Measurements from ENCODE around the gene ANKRD55. TPM values are rescaled to one million over a fixed set of nuclear protein-coding genes. Genes with fewer than 3 reads are reported as not detected.
"Not testable (repeated sequence)": the region's sequence is repeated elsewhere in the genome, so short reads cannot be mapped to it uniquely, and the experiment has no call there.

Gene ANKRD55
- total RNA-seq, 2 experiments from 2014 or later = 3.7 to 5.7 TPM

GRCh38 chr5:56090793-56091460 lies 142.2 kb downstream of the ANKRD55 start:
- Mint-ChIP-seq H3K27me3 (no peaks in the 10 kb centered on the region), H3K4me3 (no peak overlapping the region), H3K4me1 (peaks cover 72% of the 10 kb centered on the region), H3K9me3 (ENCODE audit: low read depth) (no peaks in the 10 kb centered on the region), H3K27ac (peak overlapping the region; percentile 86), H3K36me3 (ENCODE audit: low read depth) (no peaks in the 10 kb centered on the region)
- DNase-seq (no peak), ATAC-seq (no peak)
- POLR2A ChIA-PET = interaction anchor here (0.6 to 1.2 kb wide), 3 partner anchors 9 to 99 kb away, joined by 3 to 10 read pairs (median 3); no protein-coding TSS in a partner anchor
- CTCF ChIA-PET = interaction anchor here (0.6 to 2.2 kb wide), 5 partner anchors 10 to 108 kb away, joined by 3 to 8 read pairs (median 3); no protein-coding TSS in a partner anchor
- intact Hi-C loops (cut with DNase I, micrococcal nuclease) = loop anchor here (5.0 kb wide), 3 partner anchors 34 to 94 kb away; no protein-coding TSS in a partner anchor

DNA sequence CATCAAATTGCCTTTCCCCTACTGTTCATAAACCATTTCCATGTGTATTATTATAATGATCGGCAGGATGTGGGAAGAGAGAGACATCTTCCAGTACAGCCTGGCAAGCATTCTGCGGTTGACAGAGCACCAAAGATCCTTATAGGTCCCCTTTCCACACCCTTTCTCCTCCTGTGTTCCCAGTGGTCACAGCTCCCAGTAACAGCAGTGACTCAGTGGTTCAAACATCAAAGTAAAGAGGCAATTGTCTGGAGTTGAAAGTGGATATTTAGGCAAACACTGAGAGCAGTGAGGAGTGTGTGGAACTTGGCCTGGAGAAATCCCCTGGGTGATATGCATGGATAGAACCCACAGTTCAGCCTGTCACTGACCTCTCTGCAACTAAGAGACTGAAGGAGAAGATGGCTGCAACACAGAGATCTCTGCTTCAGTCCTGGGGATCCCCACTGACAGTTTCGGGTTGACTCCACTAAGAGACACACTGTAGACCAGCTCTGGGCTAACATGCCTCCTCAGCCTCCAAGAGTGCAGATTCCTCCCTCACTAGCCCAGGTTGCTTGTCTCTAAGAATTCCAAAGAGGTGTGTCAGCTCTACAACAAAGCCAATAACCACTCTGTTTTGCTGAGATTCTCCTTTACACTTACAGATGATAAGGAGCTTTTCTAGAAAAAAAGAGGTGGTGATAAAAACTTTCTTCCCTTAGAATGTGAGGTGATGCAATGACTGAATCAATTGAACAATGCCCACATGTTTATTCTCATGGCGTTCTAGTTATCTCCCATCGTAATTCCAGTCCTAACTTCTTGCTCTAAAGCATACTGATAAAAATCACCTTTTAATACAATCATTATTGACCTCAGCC lies 143.9 kb downstream of the ANKRD55 start:
- ATAC-seq = peak; percentile 92
- peak; percentile 76 for DNase-seq
- Mint-ChIP-seq H3K4me1 (peaks cover 65% of the 10 kb centered on the region), H3K4me3 (no peak overlapping the region), H3K27ac (peak overlapping the region; percentile 86), H3K27me3 (no peaks in the 10 kb centered on the region), H3K9me3 (ENCODE audit: low read depth) (no peaks in the 10 kb centered on the region), H3K36me3 (ENCODE audit: low read depth) (no peaks in the 10 kb centered on the region)
- ChIA-PET POLR2A (interaction anchor here (0.6 to 0.7 kb wide), 2 partner anchors 58 to 1054 kb away, joined by 4 read pairs; no protein-coding TSS in a partner anchor), CTCF (interaction anchor here (0.7 to 2.0 kb wide), 6 partner anchors 9 to 152 kb away, joined by 3 to 5 read pairs (median 4); no protein-coding TSS in a partner anchor)
- intact Hi-C loops (cut with DNase I, micrococcal nuclease) = loop anchor here (1.0 kb wide), 2 partner anchors 8 to 9 kb away; no protein-coding TSS in a partner anchor

- CTCF ChIA-PET = no interaction called here
- intact Hi-C loops (cut with DNase I, micrococcal nuclease) = no loop called here
- peaks cover 62% of the 10 kb centered on the region for H3K4me1 Mint-ChIP-seq
- no peaks in the 10 kb centered on the region for H3K9me3 Mint-ChIP-seq (ENCODE audit: low read depth)
- POLR2A ChIA-PET = no interaction called here
- peak overlapping the region; percentile 86 for H3K27ac Mint-ChIP-seq
- H3K27me3 Mint-ChIP-seq = no peaks in the 10 kb centered on the region
- no peak overlapping the region for H3K4me3 Mint-ChIP-seq
- H3K36me3 Mint-ChIP-seq (ENCODE audit: low read depth) = no peaks in the 10 kb centered on the region
- DNase-seq = no peak
- no peak for ATAC-seq
Measured at GRCh38 chr5:56088431-56088949, 144.6 kb downstream of the ANKRD55 start.

GRCh38 chr5:56085193-56085592 lies 147.9 kb downstream of the ANKRD55 start:
- Mint-ChIP-seq H3K4me3 (no peak overlapping the region), H3K27ac (no peak overlapping the region), H3K9me3 (ENCODE audit: low read depth) (no peaks in the 10 kb centered on the region), H3K36me3 (ENCODE audit: low read depth) (no peaks in the 10 kb centered on the region), H3K4me1 (peaks cover 60% of the 10 kb centered on the region), H3K27me3 (no peaks in the 10 kb centered on the region)
- no peak for DNase-seq
- POLR2A ChIA-PET = no interaction called here
- no peak for ATAC-seq
- intact Hi-C loops (cut with DNase I, micrococcal nuclease) = no loop called here
- CTCF ChIA-PET = interaction anchor here (1.0 to 1.3 kb wide), 4 partner anchors 17 to 116 kb away, joined by 3 read pairs; no protein-coding TSS in a partner anchor

DNA sequence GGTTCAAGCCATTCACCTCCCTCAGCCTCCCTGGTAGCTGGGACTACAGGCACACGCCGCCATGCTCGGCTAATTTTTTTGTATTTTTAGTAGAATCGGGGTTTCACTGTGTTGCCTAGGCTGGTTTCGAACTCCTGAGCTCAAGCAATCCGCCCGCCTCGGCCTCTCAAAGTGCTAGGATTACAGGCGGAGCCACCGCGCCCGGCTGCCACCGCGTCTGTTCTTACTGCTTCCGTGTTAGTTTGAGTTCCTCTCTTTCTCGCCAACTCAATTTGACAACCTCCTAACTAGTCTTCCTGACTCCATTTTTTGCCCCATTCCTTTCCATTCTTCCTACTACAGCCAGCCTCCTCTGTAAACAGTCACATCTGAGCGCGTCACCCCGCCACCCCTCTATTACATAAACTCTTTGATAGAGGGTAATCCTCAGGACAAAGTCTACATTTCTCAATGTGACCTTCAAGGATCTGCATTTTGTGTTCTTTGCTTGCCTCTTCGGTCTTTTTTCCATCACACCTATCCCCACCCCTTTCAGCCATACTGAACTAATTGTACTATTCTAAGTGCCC lies 149.8 kb downstream of the ANKRD55 start:
- DNase-seq (no peak), ATAC-seq (no peak)
- Mint-ChIP-seq H3K4me1 (peaks cover 49% of the 10 kb centered on the region), H3K36me3 (ENCODE audit: low read depth) (no peaks in the 10 kb centered on the region), H3K9me3 (ENCODE audit: low read depth) (no peaks in the 10 kb centered on the region), H3K27me3 (no peaks in the 10 kb centered on the region), H3K27ac (no peak overlapping the region), H3K4me3 (no peak overlapping the region)
- POLR2A ChIA-PET = interaction anchor here (0.7 kb wide), 1 partner anchor 18 kb away, joined by 3 read pairs; no protein-coding TSS in a partner anchor
- CTCF ChIA-PET = no interaction called here
- intact Hi-C loops (cut with DNase I, micrococcal nuclease) = loop anchor here in 1 of 2 experiments (5.0 kb wide), 1 partner anchor 119 kb away; no protein-coding TSS in a partner anchor

GRCh38 chr5:56081053-56081642 lies 152.0 kb downstream of the ANKRD55 start:
- ATAC-seq = peak; percentile 93
- peaks cover 52% of the 10 kb centered on the region for H3K4me1 Mint-ChIP-seq
- not testable (repeated sequence) for H3K4me3 Mint-ChIP-seq; H3K27me3 Mint-ChIP-seq; H3K36me3 Mint-ChIP-seq (ENCODE audit: low read depth); DNase-seq; H3K9me3 Mint-ChIP-seq (ENCODE audit: low read depth)
- peak overlapping the region; percentile 92 for H3K27ac Mint-ChIP-seq
- ChIA-PET CTCF (interaction anchor here (0.5 to 1.3 kb wide), 4 partner anchors 26 to 87 kb away, joined by 3 to 4 read pairs (median 4); partner anchors contain the start of gene IL6ST), POLR2A (interaction anchor here (1.0 kb wide), 1 partner anchor 20 kb away, joined by 3 read pairs; no protein-coding TSS in a partner anchor)
- intact Hi-C loops (cut with DNase I, micrococcal nuclease) = loop anchor here (1.0 to 5.0 kb wide), 7 partner anchors 8 to 121 kb away; partner anchors contain the start of gene IL6ST (in 1 of the 2)

GRCh38 chr5:56080375-56081052 lies 152.6 kb downstream of the ANKRD55 start:
- intact Hi-C loops (cut with DNase I, micrococcal nuclease) = loop anchor here (1.0 to 5.0 kb wide), 7 partner anchors 9 to 122 kb away; partner anchors contain the start of gene IL6ST (in 1 of the 2)
- peak overlapping the region; percentile 43 for H3K4me3 Mint-ChIP-seq
- ChIA-PET CTCF (interaction anchor here (0.5 to 1.3 kb wide), 10 partner anchors 9 to 976 kb away, joined by 3 to 7 read pairs (median 4); partner anchors contain the start of gene IL6ST), POLR2A (interaction anchor here (0.6 to 1.0 kb wide), 2 partner anchors 19 to 27 kb away, joined by 3 to 8 read pairs; no protein-coding TSS in a partner anchor)
- peak; percentile 46 for DNase-seq
- peak overlapping the region; percentile 92 for H3K27ac Mint-ChIP-seq
- H3K36me3 Mint-ChIP-seq (ENCODE audit: low read depth) = no peaks in the 10 kb centered on the region
- H3K4me1 Mint-ChIP-seq = peaks cover 54% of the 10 kb centered on the region
- no peaks in the 10 kb centered on the region for H3K27me3 Mint-ChIP-seq
- ATAC-seq = peak; percentile 71
- H3K9me3 Mint-ChIP-seq (ENCODE audit: low read depth) = no peaks in the 10 kb centered on the region

- intact Hi-C loops (cut with DNase I, micrococcal nuclease); POLR2A ChIA-PET: not testable (repeated sequence)
Measured at GRCh38 chr5:56079157-56079500, 154.0 kb downstream of the ANKRD55 start.

GRCh38 chr5:56078278-56079156 lies 154.6 kb downstream of the ANKRD55 start:
- H3K27me3 Mint-ChIP-seq = no peaks in the 10 kb centered on the region
- CTCF ChIA-PET = interaction anchor here (0.7 to 1.5 kb wide), 2 partner anchors 13 to 96 kb away, joined by 3 to 4 read pairs; no protein-coding TSS in a partner anchor
- POLR2A ChIA-PET = no interaction called here
- ATAC-seq (no peak), DNase-seq (no peak)
- H3K27ac Mint-ChIP-seq = no peak overlapping the region
- no peak overlapping the region for H3K4me3 Mint-ChIP-seq
- H3K4me1 Mint-ChIP-seq = peaks cover 57% of the 10 kb centered on the region
- no peaks in the 10 kb centered on the region for H3K9me3 Mint-ChIP-seq (ENCODE audit: low read depth)
- intact Hi-C loops (cut with DNase I, micrococcal nuclease) = no loop called here
- peaks cover 2% of the 10 kb centered on the region for H3K36me3 Mint-ChIP-seq (ENCODE audit: low read depth)

More at GRCh38 chr5:56079157-56079500, 154.0 kb downstream of the ANKRD55 start:
- H3K9me3 Mint-ChIP-seq (ENCODE audit: low read depth); H3K27me3 Mint-ChIP-seq; ATAC-seq; H3K27ac Mint-ChIP-seq; H3K4me3 Mint-ChIP-seq; DNase-seq; H3K36me3 Mint-ChIP-seq (ENCODE audit: low read depth): not testable (repeated sequence)
- CTCF ChIA-PET = interaction anchor here (0.7 kb wide), 1 partner anchor 95 kb away, joined by 3 read pairs; no protein-coding TSS in a partner anchor
- peaks cover 56% of the 10 kb centered on the region for H3K4me1 Mint-ChIP-seq

Measured in activated CD4-positive, alpha-beta T cell treated with anti-CD3 and anti-CD28 coated beads for 36 hours (primary cell).